Measurements from ENCODE around the gene ANK2. TPM values are rescaled to one million over a fixed set of nuclear protein-coding genes. Genes with fewer than 3 reads are reported as not detected.

ANK2 gene
- polyA plus RNA-seq, 1 donor (not counting 4 experiments of a cell fraction or from before 2014, with no cell fraction given): 0.22 TPM

- no peaks in the 10 kb centered on the region for H3K36me3 ChIP-seq (ENCODE audit: control insufficient read depth in 2 of 2, extremely low read depth in 1 of 2, insufficient read depth in 2 of 2, low read length in 2 of 2)
- no peak for FAIRE-seq
- no peaks in the 10 kb centered on the region for H3K4me1 ChIP-seq (ENCODE audit: control insufficient read depth, extremely low read depth, insufficient read depth, low read length)
- H4K20me1 ChIP-seq (ENCODE audit: control insufficient read depth, extremely low read depth, insufficient read depth, low read length): no peaks in the 10 kb centered on the region
- H3K9me1 ChIP-seq (ENCODE audit: control insufficient read depth, extremely low read depth, insufficient read depth, low read length): no peaks in the 10 kb centered on the region
- peak overlapping the region; percentile 20 for H2AFZ ChIP-seq (ENCODE audit: control insufficient read depth, low read length)
- dilution Hi-C loops (cut with MboI; ENCODE audit: extremely low pct_ligation_motif_present, low sequenced_read_pairs): no loop called here
- TF ChIP-seq CTCF (optimal IDR thresholded peaks at IDR 0.05 in 1 of 3, IDR thresholded peaks at IDR 0.05 in 1 of 3, conservative IDR thresholded peaks at IDR 0.05 in 1 of 3; ENCODE audit: extremely low read depth in 1 of 3, insufficient read depth in 2 of 3, low read length in 3 of 3) (no peak), EZH2 (IDR thresholded peaks at IDR 0.05; ENCODE audit: low read length) (no peak)
- no peak for DNase-seq (ENCODE audit: low read depth, low spot score)
- H3K27ac ChIP-seq (ENCODE audit: control insufficient read depth, insufficient read depth, low read length): no peak overlapping the region
- no peaks in the 10 kb centered on the region for H3K79me2 ChIP-seq (ENCODE audit: control insufficient read depth, insufficient read depth, low read length)
- H3K9me3 ChIP-seq (ENCODE audit: control insufficient read depth, low read depth, low read length): no peaks in the 10 kb centered on the region
- H3K9ac ChIP-seq (ENCODE audit: control insufficient read depth, extremely low read depth, insufficient read depth, low read length): no peak overlapping the region
- no peaks in the 10 kb centered on the region for H3K27me3 ChIP-seq (ENCODE audit: control insufficient read depth, extremely low read depth, insufficient read depth, low read length)
- no peak overlapping the region for H3K4me3 ChIP-seq (ENCODE audit: control insufficient read depth in 2 of 3, extremely low read depth in 1 of 3, insufficient read depth in 2 of 3, low read depth in 1 of 3, low read length in 3 of 3)
- H3K4me2 ChIP-seq (ENCODE audit: control insufficient read depth, extremely low read depth, insufficient read depth, low read depth, low read length): peak overlapping the region; percentile 18
Measured at GRCh38 chr4:113405874-113406722, 356.6 kb downstream of the ANK2 start.

GRCh38 chr4:113406723-113407016, 357.2 kb downstream of the ANK2 start:
- DNase-seq (ENCODE audit: low read depth, low spot score): no peak
- H3K4me3 ChIP-seq (ENCODE audit: control insufficient read depth in 2 of 3, extremely low read depth in 1 of 3, insufficient read depth in 2 of 3, low read depth in 1 of 3, low read length in 3 of 3): no peak overlapping the region

More at GRCh38 chr4:113406723-113407016, 357.2 kb downstream of the ANK2 start:
- Histone ChIP-seq H3K79me2 (ENCODE audit: control insufficient read depth, insufficient read depth, low read length) (no peaks in the 10 kb centered on the region), H3K9ac (ENCODE audit: control insufficient read depth, extremely low read depth, insufficient read depth, low read length) (no peak overlapping the region), H3K27me3 (ENCODE audit: control insufficient read depth, extremely low read depth, insufficient read depth, low read length) (no peaks in the 10 kb centered on the region), H3K9me1 (ENCODE audit: control insufficient read depth, extremely low read depth, insufficient read depth, low read length) (no peaks in the 10 kb centered on the region), H3K4me1 (ENCODE audit: control insufficient read depth, extremely low read depth, insufficient read depth, low read length) (peaks cover under 1% of the 10 kb centered on the region), H3K27ac (ENCODE audit: control insufficient read depth, insufficient read depth, low read length) (no peak overlapping the region), H3K4me2 (ENCODE audit: control insufficient read depth, extremely low read depth, insufficient read depth, low read depth, low read length) (peak overlapping the region; percentile 18), H4K20me1 (ENCODE audit: control insufficient read depth, extremely low read depth, insufficient read depth, low read length) (no peaks in the 10 kb centered on the region), H2AFZ (ENCODE audit: control insufficient read depth, low read length) (peak overlapping the region; percentile 20), H3K36me3 (ENCODE audit: control insufficient read depth in 2 of 2, extremely low read depth in 1 of 2, insufficient read depth in 2 of 2, low read length in 2 of 2) (no peaks in the 10 kb centered on the region), H3K9me3 (ENCODE audit: control insufficient read depth, low read depth, low read length) (no peaks in the 10 kb centered on the region)
- no peak for TF ChIP-seq EZH2 (IDR thresholded peaks at IDR 0.05; ENCODE audit: low read length)
- TF ChIP-seq CTCF (optimal IDR thresholded peaks at IDR 0.05 in 1 of 3, IDR thresholded peaks at IDR 0.05 in 1 of 3, conservative IDR thresholded peaks at IDR 0.05 in 1 of 3; ENCODE audit: extremely low read depth in 1 of 3, insufficient read depth in 2 of 3, low read length in 3 of 3): no peak
- FAIRE-seq: no peak
- dilution Hi-C loops (cut with MboI; ENCODE audit: extremely low pct_ligation_motif_present, low sequenced_read_pairs): no loop called here
